ENCODE measurements around the gene CST9L.

CST9L gene

GRCh38 chr20:23546435-23547144 is 21.7 kb downstream of the CST9L start:
- no peak for DNase-seq (ENCODE audit: low read depth in 2 of 2)

GRCh38 chr20:23544133-23544532 is 24.2 kb downstream of the CST9L start:
- no peak for DNase-seq (ENCODE audit: low read depth in 2 of 2)

- no peak for DNase-seq (ENCODE audit: low read depth in 2 of 2)
Observed at GRCh38 chr20:23542801-23543200, 25.5 kb downstream of the CST9L start.

GRCh38 chr20:23541776-23542175 is 26.5 kb downstream of the CST9L start:
- no peak for DNase-seq (ENCODE audit: low read depth in 2 of 2)

GRCh38 chr20:23541330-23541729 is 27.0 kb downstream of the CST9L start:
- no peak for DNase-seq (ENCODE audit: low read depth in 2 of 2)

GRCh38 chr20:23540624-23541023 is 27.7 kb downstream of the CST9L start:
- no peak for DNase-seq (ENCODE audit: low read depth in 2 of 2)

- no peak for DNase-seq (ENCODE audit: low read depth in 2 of 2)
Observed at GRCh38 chr20:23537030-23537429, 31.3 kb downstream of the CST9L start.

GRCh38 chr20:23536328-23536974 is 31.8 kb downstream of the CST9L start:
- no peak for DNase-seq (ENCODE audit: low read depth in 2 of 2)

GRCh38 chr20:23534801-23535593 is 33.3 kb downstream of the CST9L start:
- DNase-seq (ENCODE audit: low read depth in 2 of 2): no peak

- DNase-seq (ENCODE audit: low read depth in 2 of 2): no peak
Observed at GRCh38 chr20:23533161-23533560, 35.1 kb downstream of the CST9L start.

GRCh38 chr20:23532533-23532932 is 35.8 kb downstream of the CST9L start:
- DNase-seq (ENCODE audit: low read depth in 2 of 2): no peak

- no peak for DNase-seq (ENCODE audit: low read depth in 2 of 2)
Observed at GRCh38 chr20:23530937-23531567, 37.2 kb downstream of the CST9L start.

GRCh38 chr20:23528867-23529431 is 39.3 kb downstream of the CST9L start:
- no peak for DNase-seq (ENCODE audit: low read depth in 2 of 2)

GRCh38 chr20:23526850-23527249 is 41.4 kb downstream of the CST9L start:
- DNase-seq (ENCODE audit: low read depth in 2 of 2): no peak

GRCh38 chr20:23524146-23524545 is 44.1 kb downstream of the CST9L start:
- DNase-seq (ENCODE audit: low read depth in 2 of 2): no peak

- no peak for DNase-seq (ENCODE audit: low read depth in 2 of 2)
Observed at GRCh38 chr20:23520185-23520584, 48.1 kb downstream of the CST9L start.

GRCh38 chr20:23519556-23519955 is 48.7 kb downstream of the CST9L start:
- DNase-seq (ENCODE audit: low read depth in 2 of 2): no peak

GRCh38 chr20:23517719-23518118 is 50.6 kb downstream of the CST9L start:
- DNase-seq (ENCODE audit: low read depth in 2 of 2): no peak

GRCh38 chr20:23515250-23515939 is 52.9 kb downstream of the CST9L start:
- DNase-seq (ENCODE audit: low read depth in 2 of 2): no peak

- DNase-seq (ENCODE audit: low read depth in 2 of 2): no peak
Observed at GRCh38 chr20:23514848-23515247, 53.4 kb downstream of the CST9L start.

All from stimulated activated CD8-positive, alpha-beta memory T cell treated with anti-CD3 and anti-CD28 coated beads, Interleukin-15, amount 100 ng/mL, for 48 hours (primary cell).